Ovary (tissue), 3 donors: ENCODE data around the gene DNTT.

Experiments used
- CTCF ChIP-seq, 3 donors: fragments of 450-650 bp in 2 of 3; fragments of 200-600 bp in 1 of 3; IDR thresholded peaks; one replicate each; pipeline versions ENCODE4 v1.5.1 to v1.8.0; 2016 to 2022; ENCODE audit warnings: antibody characterized with exemption in 3 of 3, mild to moderate bottlenecking in 1 of 3
- EP300 ChIP-seq: sonication (generic); formaldehyde crosslinking; IDR thresholded peaks from one replicate; pipeline ENCODE4 v1.6.1; 2017; ENCODE audit warnings: antibody characterized with exemption
- POLR2A ChIP-seq: fragments of 450-650 bp; IDR thresholded peaks from one replicate; pipeline ENCODE4 v1.6.1; 2017; ENCODE audit warnings: antibody characterized with exemption, mild to moderate bottlenecking, moderate library complexity
- donor health status: DM: no; HTN: no; CAD: no.

- TF ChIP-seq EP300 (no peak), POLR2A (no peak), CTCF (IDR thresholded peaks at IDR 0.05) (no peak)
These were observed 65.8 kb downstream of the DNTT start for GRCh38 chr10:96369890-96370583.
